Measurements from ENCODE around the gene CHKB.

CHKB gene

DNA sequence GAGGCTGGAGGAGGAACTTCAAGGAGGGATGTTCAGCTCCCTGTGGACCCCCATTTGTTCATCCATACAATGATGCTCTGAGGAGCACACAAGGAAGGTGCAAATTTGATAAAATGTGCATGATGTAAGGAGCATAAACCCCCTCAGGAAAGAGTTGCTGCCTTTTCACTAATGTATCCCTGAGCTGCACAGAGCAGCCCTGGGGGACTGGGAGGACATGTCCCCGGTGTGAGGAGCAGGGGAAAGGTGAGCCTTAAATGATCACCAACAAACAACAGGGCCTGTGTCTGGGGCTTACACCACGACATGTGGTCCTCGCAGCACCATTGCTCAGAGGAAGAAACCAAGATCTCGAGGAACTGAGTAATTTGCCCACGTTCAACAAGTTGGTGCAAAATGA is 14.4 kb upstream of the CHKB start:
- DNase-seq (ENCODE audit: low spot score), result no peak

DNA sequence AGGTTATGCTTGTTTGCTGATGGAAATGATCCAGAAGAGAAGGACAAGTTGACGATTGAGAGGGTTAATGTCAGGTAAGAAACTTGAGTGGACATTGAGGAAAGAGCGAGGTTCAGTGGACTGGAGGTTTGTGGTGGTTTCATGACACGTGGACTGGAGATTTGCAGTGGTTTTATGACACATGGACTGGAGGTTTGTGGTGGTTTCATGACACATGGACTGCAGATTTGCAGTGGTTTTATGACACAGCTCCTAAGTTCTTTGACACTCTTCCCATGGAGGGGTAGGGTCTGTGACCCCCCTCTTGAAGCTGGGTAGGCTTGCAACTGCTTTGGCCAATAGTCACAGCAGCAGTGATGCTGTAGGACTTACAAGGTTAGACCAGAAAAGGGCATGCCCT is 12.5 kb upstream of the CHKB start:
- no peak for DNase-seq (ENCODE audit: low spot score)

DNA sequence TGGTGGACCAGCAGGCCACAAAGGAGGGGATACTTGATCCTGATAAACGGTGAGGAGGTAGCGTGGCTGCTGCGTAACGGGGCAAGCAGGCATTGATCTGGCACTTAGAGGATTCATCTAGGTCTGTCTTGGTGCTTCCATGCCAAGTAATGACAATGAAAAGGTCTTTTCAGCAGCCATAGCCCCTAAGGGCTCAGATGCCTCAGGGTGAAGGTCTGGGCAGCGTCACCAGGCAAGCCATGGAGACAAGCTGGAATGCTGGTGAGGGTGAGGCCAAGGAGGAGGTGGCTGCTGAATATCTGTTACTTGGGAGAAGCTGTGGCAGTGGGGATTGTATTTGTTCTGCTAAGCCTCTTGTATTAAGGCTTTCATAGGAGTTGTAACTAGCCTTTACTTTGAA is 4.8 kb upstream of the CHKB start:
- DNase-seq (ENCODE audit: low spot score), result no peak

DNA sequence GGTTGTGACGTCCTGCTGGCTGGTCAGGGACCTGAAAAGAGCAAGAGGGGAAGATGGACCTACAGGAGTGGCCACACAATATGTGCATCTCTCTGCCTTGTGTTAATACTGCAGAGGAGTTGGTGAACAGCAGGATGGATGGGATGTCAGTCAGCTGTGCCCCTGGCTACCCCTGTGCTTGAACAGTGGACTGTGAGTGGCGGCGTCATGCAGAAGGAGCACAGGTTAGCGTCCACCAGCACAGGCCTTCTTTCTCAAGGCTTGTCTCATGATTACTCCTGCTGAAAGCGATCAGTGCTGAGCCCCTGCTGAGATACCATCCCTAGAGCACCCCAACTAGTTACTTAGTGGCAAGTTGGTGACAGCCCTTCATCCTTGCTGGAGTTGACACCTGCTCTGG is 3.8 kb upstream of the CHKB start:
- no peak for DNase-seq (ENCODE audit: low spot score)

DNA sequence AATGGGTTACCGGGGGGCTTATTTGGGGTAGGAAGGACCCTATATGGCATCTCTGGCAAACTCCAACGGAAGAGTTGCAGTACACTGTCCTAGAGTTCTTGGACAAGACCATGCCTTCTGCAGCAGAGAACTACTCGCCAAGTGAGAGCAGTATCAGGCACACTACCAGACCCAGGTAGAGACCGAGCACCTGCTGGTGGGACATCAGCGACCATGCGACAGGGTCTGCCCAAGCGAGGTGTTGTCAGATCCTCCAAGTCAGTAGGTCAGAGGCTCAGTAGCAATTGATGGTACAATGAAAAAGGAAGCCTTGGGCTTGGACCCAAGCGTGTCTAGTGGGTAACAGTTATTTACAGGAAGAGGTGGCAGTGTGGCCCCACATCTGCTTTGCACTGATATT is 3.1 kb upstream of the CHKB start:
- no peak for DNase-seq (ENCODE audit: low spot score)

DNA sequence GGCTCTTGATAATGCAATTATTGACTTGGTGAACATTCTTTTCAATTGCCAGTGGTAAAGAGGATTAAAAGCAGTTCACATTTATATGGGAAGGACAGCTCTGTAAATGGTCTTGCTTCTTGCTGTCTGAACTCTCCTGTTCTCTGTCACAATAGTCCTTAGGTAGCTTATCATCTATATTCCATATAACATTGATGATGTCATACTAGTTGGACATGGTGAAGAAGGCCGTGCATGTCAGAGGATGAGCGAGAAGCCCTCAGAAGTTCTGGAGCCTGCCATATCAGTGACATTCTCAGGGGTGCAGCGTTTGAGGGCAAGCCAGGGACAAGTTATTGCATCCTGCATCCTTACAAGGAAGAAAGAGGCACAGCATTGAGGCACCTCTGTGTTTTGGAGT is 2.6 kb upstream of the CHKB start:
- no peak for DNase-seq (ENCODE audit: low spot score)

DNA sequence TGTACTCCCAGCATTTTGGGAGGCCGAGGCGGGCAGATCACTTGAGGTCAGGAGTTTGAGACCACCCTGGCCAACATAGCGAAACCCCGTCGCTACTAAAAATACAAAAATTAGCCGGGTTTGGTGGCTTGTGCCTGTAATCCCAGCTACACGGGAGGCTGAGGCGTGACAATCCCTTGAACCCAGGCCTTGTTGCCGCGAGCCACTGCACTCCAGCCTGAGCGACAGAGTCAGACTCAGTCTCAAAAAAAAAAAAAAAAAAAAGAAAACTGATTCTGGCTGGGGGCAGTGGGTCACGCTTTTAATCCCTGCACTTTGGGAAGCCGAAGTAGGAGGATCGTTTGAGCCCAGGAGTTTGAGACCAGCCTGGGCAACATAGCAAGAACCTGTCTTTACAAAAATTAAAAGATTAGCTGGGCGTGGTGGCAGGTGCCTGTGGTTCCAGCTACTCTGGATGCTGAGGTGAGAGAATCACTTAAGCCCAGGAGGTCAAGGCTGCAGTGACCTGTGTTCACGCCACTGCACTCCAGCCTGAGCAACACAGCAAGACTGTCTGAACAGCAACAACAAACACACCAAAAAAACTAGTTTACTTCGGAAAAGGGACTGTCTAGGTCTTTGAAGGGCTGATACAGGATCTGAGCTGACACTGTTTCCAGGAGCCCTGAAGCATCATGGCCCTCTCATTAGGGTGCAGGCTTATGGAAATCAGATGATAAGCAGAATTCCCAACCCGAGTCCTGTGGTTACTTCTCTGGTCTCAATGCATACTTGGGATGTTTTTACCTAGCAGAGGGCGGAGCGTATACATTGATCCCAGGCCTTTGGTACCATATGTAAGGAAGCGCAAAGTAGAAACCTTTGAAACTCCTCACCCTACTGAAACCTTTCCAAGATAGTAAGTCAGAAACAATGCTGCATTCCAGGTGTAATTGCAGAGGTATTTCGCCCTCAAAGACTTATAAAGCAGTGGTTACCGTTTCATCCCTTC is 1.8 kb upstream of the CHKB start:
- no peak for DNase-seq (ENCODE audit: low spot score)

DNA sequence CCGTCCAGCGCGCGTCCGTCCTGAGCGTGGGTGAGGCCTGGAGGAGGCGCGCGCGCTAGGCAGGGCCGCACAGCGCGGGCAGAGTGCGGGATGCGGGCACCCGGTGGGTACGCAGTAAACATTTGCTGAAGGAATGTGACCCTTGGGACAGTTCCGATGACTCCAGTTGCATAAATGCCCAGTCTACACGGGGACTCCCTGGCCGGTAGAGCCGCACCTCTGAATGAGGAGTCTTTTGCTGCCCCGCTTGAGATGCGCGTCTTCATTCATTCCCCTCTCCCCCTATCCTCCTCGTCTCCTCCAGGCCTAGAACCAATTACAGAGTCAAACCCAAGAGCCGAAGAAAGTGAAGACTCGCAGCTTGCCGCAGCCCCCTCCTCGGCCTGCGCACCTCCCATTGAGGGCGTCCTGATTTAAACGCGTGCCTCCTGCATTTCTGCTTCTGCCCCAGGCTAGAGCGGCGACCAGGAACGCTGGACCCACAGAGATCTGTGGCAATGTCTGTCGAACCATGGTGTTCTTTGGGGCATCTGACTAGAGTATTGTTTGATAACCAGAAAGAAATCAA is 729 bp upstream of the CHKB start:
- no peak for DNase-seq (ENCODE audit: low spot score)

DNA sequence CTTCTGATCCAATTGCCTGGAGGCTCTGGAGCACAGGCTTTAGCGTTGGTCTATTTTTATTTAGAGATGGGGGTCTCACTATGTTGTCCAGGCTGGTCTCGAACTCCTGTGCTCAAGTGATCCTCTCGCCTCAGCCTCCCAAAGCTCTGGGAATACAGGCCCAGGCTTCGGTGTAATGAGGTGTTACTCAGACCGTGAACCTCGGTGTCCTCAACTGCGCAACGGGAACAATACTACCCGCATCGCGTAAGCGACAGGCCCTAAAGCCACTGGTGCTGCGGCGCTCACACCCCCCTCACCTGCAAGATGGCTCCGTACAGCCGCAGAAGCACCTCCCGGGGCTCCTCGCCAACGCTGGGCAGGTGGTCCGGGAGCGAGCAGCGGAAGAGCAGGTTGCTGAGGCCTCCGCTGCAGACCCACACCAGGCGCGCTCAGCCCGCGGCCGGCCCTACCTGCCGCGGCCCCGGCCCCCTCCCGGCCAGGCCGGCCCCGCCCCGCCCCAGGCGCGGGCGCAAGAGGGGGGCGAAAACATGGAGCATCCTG is 628 bp downstream of the CHKB start:
- peak; percentile 39 for DNase-seq (ENCODE audit: low spot score)

DNA sequence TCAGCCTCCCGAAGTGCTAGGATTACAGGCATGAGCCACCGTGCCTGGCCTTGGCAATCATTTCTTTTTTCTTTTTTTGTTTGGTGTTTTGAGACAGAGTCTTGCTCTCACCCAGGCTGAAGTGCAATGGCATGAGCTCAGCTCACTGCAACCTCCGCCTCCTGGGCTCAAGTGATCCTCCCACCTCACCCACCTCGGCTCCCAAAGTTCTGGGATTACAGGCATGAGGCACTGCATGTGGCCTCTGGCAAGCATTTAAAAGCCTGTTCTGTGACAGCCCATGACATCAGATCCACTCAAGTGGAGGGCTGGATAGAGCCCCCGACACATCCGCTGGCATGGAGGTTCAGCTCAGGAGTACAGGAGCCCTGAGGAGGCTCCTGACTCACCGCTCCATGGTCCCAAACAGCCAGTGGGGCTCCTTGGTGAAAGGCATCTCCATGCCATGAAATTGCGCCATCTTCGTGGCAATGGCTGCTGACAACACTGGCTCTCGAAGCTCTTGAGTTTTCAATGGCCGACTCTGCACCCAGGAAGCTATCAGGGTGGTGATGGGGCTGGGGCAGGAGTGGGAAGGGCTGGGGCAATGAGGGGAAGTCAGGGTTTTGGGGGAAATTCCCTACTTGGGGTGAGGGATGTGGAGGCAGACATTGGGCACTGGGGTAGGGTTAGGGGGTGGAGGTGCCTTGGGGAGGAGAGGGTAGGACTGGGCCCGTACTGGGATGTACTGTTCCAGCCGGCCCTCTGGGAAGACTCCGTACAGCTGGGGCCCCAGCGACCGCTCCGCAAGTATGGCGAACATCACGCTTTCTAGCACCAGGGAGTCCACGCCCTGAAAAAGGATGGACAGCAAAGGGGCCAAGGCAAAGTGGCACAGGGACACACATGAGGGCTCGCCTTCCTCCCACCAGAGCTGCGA is 1.4 kb downstream of the CHKB start:
- DNase-seq (ENCODE audit: low spot score), result no peak

DNA sequence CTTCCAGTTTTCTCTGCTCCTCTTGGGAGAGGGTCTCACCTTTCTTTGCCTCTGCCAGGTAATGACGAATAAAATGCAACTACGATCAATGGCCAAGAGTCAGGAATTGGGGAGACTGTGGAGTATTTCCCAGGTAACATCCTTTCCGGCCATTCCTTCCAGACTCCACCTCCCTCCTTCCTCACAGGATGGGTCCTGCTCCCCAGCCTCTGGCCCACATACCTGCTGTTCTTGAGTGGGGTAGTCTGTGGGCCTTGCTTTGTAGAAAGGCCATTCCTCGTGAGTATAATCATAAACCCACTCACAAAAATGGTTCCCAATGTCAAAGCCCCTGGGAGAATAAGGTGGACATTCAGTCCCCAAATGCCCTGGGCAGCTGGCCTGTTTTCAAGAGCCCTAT is 2.9 kb downstream of the CHKB start:
- no peak for DNase-seq (ENCODE audit: low spot score)

DNA sequence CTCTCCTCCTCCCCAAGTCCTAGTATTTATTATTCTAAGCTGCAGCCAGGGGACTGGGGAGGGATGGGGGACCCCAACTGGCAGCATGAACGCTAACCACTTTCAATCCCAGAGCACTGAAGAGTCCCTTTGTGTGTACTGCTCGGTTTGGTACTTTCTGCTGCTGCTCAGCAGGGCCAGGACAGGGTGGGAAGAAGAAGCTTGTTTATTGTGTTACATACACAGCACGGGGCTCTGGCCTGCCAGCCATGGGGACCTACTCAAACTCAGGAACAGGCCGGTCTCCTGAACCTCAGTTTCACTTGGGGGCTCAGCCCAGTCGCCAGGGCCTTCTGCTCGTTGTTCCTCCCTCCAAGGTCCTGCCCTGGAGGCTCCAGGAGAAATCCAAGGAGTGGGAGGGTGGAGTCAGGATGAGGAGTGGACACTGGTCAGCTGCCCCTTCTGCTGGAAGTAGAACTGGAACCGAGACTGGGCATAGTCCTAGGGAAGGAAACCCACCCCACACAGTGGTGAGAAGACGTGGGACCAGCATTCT is 3.8 kb downstream of the CHKB start:
- DNase-seq (ENCODE audit: low spot score), result no peak

DNA sequence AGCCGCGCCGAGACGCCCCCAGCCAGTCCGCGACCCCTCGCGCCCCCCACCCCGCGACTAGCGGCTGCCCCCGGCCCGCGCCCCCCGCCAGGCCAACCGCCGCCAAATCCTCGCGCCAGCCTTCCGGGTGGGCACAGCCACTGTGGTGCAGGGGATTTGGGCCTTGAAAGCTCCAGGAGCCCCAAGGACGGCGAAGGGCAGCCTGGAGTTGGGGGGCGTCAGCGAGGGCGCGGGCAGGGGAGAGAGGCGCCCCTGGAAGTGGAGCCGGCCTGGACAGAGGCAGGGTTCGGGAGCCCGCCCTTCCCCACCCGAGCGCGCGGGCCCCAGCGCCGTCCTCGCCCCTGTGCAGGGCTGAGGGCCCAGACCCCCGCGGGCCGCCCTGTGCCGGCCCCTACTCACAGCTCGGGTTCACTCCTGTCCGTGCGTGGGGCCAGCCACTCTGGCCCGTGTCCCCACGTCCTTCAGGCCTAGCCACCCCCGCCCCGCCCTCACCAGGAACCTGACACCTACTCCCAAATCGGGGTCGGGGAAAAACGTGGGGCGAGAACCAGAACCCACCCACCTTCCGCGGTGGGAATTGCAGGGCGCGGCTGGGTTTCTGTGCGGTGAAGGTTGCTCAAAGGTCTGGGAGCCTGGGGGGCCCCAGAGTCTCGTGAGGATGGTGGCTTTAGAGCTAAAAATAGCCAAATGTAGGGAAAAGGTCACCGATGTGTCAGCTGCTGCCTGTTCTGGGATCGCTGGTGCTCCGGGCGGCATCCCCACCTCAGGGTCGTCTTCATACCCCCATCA is 4.5 kb downstream of the CHKB start, which contains the start of gene CPT1B:
Gene CPT1B (minus strand): TSS at position 441 of the 789 bp plus-strand sequence. CDS start 512 bp downstream, outside the sequence.
- DNase-seq (ENCODE audit: low spot score), result no peak

DNA sequence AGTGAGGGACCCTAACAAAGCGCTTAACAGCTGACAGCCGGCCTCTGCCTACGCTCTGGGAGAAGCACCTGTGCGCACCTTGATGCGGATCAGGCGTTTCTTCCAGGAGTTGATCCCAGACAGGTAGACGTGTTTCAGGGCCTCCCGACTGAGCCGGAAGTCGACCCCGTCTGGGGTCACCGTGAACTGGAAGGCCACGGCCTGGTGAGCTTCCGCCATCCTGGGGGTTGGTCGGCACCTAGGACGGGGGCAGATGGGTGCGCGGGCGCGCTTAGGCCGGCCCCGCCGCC is 5.0 kb downstream of the CHKB start:
- DNase-seq (ENCODE audit: low spot score), result no peak

DNA sequence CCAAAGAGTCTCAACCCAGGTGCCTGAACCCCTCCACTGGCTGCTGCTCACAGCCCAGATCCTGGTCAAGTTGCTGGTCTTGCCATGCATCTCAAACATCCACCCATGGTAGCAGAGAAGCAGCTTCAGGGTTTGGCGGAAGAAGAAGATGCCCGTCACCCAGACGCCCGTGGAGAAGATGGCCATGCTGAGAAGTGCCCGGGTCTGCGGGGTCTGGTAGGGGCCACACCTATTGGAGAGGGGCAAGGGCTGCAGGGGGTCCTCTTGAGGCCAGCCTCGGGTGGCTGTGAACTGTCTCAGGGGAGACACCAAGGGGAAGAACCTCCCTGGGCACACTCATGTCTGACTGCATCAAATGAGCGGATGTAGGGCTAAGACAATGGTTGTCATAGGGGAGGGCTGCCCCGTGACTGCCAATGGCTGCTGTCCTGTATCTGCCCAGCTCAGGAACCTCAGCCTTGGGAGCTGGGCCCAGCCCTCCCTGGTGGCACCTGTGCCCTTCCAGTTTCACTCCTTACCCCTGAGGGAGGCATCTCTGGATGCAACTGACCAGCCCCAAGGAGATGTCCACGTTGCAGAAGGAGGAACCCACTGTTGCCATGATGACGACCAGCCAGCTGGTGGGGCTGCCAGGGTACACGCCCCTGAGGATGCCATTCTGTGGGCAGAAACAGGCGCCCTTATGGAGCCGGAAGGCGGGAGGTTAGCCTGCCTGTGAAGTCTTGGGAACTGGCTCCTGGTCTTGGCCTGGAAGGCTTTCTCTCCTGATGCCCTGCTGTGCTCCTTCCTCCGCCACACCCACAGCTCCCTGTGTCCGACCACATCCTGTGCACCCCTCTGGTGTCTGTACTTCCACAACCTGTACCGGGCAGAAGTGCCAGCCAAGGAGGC is 5.6 kb downstream of the CHKB start:
- DNase-seq (ENCODE audit: low spot score), result peak; percentile 25

DNA sequence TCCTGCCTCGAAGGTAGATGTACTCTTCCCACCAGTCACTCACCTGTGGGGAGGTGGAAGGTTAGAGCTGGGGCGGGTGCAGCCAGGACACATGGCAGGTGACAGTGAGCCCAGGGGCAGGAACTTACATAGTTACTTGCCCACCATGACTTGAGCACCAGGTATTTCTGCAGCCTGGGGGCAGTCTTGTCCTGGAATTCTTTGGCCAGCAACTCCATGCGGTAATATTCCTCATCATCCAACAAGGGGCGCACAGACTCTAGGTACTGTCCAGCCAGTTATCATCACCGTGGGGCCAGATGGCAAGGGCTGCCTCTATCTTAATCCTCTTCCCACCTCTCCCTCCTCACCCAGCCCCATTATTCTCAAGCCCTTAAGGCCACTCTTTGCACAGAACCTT is 6.6 kb downstream of the CHKB start:
- peak; percentile 93 for DNase-seq (ENCODE audit: low spot score)

DNA sequence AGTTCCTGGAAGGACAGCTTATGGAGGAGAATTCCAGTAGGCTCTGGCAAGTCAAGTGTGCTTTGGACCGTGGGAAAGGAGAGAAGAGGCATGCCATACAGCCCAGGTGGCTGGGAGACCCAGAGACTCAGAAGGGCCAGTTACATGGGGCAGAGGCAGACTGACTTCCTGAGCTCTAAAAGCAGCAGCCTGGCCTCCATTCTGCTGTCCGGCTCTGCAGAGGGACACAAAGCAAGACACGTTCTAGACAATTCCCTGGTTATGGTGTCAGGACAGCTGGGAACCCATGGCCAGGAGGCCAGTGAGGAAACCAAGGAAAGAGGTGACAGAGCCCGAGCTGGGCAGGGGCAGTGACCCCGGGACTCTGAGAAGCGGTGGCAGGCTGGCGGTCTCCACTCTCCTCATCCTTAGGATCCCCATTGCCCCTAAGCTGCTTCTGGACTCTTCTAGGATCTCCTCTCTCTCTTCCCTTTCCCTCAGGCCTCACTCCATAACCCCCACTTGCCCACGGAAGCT is 7.2 kb downstream of the CHKB start:
- no peak for DNase-seq (ENCODE audit: low spot score)

DNA sequence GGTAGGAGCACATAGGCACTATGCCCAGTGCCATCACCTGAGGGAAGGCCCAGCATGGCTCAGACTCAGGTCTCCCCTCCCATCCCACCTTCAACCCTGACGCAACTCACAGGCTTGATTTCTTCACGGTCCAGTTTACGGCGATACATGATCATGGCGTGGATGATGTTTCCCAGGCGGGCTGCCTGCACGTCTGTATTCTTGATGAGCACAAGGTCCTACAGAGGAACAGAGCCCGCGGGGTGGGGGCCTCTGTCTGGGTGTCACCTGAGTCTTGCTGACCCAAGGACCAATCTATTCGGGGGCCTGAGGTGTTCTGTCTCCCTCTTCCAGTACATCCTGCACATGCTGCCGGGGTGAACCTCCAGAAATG is 8.3 kb downstream of the CHKB start:
- DNase-seq (ENCODE audit: low spot score), result no peak

DNA sequence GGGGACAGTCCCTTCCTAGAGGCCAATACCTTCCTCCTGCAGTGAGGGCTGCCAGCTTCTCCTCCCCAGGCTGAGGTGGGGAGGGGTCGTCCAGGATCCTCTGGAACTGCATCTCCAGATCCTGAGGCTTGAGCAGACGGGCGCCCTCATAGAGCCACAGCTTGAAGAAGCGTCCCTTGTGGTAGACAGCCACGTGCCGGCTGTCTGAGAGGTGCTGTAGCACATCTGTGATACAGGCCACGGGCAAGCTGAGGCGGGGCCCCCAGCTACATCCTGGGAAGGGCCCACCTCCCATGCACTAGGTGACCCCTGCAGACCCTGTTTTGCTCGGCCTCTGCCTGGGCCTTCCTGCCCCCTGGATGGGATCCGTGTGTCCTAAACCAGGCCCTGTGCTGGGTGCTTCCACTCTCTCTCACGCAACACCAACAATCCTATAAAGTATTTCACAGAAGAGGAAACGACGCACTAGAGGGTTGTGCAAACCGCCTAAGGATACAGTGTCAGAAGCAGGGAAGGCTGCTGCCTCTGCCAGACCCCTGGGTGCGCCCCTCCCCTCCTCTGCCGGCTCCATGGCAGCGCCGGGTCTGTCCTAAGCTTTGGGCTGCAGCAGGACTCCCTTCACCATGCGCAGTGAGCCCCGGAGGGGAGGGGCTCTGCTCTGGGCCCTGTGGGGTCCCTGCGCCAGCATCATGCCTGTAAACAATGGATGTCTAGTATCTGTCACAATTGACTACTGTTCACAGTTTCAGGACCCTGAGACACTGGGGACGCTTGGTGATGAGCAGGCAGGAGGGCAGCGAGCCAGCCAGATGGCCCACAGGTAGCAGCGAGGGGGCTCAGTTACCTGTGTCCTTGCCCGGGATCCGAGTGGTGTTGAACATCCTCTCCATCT is 8.9 kb downstream of the CHKB start:
- DNase-seq (ENCODE audit: low spot score), result no peak

Measured in cerebellar cortex (tissue), 1 donor.